IPS DF 19.7 (cell line): Measurements from ENCODE around the gene MUC3A.
A peak's percentile ranks its signal among the peaks of the same experiment; 100 is the strongest.

Experiments
- DNase-seq: peaks from one replicate; pipeline ENCODE4 v3.0.0-alpha.2; 2013; ENCODE audit warnings: low read depth, low spot score

MUC3A gene

DNA sequence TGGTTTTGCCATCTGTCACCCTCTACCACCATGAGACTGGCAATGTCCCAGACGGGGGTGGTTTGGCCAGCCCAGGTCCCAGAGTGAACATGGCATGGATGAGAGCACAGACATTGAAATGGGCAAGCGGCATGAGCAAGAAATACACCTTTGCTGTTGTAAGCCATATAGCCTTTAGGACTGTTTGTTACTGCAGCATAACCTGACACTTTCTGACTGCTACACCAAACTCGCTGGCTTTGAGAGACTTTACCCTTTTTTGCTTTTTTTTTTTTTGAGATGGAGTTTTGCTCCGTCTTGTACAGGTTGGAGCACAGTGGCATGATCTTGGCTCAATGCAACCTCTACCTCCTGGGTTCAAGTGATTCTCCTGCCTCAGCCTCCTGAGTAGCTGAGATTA lies 5.2 kb upstream of the MUC3A start:
- no peak for DNase-seq

DNA sequence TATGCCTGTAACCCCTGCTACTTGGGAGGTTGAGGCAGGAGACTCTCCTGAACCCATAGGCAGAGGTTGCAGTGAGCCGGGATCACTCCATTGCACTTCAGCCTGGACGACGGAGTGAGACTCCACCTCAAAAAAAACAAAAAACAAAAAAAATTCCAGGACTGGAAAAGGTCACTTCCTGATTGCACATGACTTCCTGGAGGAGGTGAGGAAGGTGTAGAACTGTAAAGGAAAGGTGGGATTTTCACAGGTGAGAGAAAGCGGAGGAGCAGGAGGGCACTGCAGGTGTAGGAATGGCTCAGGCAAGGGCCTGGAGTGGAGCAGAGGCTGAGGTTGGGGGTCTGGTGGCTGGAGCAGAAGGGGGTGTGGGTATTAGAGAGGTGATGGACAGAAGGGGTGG lies 3.2 kb upstream of the MUC3A start:
- no peak for DNase-seq

DNA sequence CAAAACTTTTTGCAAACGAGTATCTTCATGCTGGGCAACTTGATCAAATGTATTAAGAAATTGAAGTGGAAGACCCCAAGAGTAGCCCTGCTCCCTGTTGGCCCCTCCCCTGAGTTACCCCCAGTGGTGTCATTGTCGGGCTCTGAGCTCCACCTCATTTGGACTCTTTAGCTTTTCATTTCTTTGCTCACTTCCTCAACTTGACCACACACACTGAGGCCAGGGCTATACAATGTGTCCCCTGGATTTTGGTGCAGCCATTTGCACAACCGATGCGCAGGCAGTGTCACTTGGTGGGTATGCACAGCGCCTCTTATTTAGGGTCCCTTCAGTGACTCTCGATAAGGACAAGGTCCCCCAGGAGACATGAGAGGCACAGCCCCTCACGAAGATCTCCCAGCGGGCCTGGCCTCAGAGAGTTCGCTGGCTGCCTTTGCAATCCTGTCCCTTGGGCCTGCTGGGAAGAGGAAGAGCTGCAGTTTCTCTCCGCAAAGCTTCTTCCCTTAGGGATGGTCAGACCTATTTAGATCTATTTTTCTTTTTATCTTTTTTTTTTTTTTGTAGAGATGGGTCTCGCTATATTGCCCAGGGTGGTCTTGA lies 2.5 kb upstream of the MUC3A start:
- no peak for DNase-seq

DNA sequence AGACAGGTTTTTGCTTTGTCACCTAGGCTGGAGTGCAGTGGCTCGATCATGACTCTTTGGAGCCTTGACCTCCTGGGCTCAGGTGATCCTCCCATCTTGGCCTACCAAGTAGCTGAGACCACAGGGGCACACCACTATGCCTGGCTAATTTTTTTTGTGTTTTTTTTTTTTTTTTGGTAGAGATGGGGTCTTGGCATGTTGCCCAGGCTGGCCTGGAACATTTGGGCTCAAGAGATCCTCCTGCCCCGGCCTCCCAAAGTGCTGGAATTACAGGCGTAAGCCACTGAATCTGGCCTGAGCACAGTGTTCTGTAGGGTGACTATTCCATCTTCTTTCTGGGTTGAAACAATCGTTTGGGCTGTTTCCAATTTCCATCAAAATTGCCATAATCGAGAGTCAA lies 1.5 kb upstream of the MUC3A start:
- no peak for DNase-seq

DNA sequence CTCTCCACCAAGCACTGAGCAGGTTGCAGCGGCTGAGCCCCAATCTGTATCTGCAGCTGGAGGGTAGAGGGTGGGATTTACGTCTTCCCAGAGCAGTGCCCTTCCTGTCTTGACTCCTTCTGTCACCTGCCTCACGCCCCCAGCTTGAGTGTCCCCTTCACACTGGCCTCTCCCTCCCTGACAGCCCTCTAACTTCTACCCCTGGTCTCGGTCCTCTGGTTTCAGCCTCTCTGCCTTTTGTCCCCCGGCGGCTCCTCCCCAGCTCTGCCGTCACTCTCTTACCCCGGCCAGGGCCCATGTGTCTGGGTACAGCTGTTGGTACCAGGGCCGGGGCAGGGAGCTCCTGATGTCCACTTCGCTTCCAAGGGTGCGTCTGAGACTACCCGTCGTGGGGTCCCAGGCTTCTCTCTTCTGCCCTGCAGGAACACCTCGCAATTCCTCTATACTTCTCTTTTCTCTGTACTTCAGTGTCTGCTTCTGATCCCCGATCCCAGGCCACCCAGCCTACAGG lies 654 bp downstream of the MUC3A start:
- no peak for DNase-seq

DNA sequence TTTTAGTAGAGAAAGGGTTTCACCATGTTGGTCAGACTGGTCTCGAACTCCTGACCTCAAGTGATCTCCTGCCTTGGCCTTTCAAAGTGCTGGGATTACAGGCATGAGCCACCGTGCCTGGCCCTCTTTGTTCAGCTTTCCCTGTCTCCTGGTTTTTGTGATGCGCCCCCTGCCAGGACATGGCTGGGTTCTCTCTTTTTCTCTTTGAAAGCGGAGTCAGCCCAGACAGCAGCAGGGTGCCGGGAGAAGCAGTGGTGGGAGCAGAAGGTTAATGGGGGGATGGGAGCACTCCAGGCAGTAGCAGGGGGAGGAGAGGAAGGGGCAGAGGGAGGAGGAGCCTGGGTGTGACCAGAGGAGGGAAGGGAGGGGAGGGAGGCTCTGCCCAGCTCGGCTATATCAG lies 1.8 kb downstream of the MUC3A start:
- peak; percentile 96 for DNase-seq

DNA sequence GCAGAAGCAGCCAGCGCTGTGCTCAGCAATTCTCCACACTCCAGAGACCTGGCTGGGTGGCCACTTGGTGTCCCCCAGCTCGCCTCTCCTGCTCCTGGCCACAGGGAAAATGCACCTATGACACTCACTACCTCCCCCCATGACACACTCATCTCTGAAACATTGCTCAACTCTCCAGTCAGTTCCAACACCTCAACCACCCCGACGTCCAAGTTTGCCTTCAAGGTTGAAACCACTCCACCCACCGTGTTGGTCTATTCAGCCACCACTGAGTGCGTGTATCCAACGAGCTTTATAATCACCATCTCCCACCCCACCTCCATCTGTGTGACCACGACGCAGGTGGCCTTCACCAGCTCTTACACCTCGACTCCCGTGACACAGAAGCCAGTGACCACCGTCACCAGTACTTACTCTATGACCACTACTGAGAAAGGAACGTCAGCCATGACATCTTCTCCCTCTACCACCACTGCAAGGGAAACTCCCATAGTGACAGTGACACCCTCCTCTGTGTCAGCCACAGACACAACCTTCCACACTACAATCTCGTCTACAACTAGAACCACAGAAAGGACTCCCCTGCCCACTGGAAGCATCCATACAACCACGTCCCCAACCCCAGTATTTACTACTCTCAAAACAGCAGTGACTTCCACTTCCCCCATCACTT lies 2.7 kb downstream of the MUC3A start:
- DNase-seq, result no peak

DNA sequence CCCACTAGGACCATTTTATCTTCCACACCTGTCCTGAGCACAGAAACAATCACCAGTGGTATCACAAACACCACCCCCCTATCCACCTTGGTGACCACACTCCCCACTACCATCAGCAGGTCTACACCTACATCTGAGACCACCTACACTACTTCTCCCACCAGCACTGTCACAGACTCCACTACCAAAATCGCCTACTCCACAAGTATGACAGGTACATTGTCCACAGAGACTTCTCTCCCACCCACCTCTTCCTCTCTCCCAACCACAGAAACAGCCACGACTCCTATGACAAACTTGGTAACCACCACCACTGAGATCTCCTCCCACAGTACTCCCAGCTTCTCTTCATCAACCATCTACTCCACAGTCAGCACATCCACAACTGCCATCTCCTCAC lies 3.3 kb downstream of the MUC3A start:
- DNase-seq, result no peak

DNA sequence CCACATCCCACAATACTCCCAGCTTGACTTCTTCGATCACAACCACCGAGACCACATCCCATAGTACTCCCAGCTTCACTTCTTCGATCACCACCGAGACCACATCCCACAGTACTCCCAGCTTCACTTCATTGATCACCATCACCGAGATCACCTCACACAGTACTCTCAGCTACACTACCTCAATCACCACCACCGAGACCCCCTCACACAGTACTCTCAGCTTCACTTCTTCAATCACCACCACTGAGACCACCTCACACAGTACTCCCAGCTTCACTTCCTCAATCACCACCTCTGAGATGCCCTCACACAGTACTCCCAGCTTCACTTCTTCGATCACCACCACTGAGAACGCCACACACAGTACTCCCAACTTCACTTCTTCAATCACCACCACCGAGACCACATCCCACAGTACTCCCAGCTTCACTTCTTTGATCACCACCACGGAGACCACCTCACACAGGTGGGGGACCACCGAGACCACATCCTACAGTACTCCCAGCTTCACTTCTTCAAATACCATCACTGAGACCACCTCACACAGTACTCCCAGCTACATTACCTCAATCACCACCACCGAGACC lies 8.6 kb downstream of the MUC3A start:
- DNase-seq, result no peak

DNA sequence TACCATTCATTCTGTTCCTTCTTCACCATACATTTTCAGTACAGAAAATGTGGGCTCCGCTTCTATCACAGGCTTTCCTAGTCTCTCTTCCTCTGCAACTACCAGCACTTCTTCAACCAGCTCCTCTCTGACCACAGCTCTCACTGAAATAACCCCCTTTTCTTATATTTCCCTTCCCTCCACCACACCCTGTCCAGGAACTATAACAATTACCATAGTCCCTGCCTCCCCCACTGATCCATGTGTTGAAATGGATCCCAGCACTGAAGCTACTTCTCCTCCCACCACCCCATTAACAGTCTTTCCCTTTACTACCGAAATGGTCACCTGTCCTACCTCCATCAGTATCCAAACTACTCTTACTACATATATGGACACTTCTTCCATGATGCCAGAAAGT lies 10.6 kb downstream of the MUC3A start:
- no peak for DNase-seq

DNA sequence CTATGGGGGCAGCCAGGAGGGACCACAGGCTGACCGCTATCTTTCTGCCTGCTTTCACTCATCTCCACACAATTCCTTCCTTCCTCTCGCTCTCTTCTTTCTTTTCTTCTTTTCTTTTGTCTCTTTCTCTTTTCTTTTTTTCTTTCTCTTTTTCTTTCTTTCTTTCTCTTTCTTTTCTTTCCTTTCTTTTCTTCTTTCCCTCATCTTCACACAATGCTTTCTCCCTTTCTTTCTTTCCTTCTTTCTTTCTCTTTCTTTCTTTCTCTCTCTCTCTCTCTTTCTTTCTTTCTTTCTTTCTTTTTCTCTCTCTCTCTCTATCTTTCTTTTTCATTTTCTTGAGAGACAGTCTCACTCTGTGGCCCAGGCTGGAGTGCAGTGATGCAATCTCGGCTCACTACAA lies 13.2 kb downstream of the MUC3A start:
- no peak for DNase-seq

DNA sequence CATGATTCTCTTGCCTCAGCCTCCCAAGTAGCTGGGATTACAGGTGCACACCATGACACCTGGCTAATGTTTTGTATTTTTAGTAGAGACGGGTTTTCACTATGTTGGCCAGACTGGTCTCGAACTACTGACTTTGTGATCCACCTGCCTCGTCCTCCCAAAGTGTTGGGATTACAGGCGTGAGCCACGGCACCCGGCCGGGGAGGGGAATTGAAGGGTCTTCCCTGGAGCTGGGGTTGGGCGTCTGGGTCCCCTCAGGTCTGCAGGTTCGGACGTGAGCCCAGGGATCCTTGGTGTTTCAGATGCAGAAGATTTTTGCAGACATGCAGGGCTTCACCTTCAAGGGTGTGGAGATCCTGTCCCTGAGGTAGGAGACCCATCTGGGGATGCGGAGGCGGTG lies 14.1 kb downstream of the MUC3A start:
- no peak for DNase-seq

DNA sequence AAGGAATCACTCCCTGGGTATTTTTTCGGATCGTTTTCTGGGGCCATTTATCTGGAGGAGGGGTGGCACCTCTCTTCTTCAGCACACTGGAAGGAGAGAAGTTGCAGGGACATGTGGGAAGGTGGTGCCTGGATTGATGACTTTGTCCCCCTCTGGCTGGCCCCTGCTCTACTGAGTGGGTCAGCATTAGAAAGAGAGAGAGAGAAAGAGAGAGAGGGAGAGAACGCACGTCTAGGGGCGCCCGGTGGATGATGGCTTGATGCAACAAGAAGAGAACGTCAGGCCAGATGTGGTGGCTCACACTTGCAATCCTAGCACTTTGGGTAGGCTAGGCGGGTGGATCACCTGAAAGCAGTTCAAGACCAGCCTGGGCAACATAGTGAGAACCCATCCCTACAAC lies 14.5 kb downstream of the MUC3A start:
- DNase-seq, result no peak

DNA sequence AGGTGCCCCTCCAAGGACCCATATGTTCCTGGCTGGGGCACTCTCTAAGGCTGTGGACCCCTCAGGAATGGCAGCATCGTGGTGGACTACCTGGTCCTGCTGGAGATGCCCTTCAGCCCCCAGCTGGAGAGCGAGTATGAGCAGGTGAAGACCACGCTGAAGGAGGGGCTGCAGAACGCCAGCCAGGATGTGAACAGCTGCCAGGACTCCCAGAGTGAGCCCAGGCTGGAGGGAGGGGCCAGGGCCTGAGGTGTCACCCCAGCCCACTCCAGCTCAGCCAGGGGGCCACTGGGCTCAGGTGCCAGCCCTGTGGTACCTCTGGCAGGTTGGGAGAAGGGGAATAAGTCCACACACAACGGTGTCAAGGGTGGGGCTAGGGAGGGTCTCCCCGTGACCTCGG lies 15.3 kb downstream of the MUC3A start:
- DNase-seq, result no peak

DNA sequence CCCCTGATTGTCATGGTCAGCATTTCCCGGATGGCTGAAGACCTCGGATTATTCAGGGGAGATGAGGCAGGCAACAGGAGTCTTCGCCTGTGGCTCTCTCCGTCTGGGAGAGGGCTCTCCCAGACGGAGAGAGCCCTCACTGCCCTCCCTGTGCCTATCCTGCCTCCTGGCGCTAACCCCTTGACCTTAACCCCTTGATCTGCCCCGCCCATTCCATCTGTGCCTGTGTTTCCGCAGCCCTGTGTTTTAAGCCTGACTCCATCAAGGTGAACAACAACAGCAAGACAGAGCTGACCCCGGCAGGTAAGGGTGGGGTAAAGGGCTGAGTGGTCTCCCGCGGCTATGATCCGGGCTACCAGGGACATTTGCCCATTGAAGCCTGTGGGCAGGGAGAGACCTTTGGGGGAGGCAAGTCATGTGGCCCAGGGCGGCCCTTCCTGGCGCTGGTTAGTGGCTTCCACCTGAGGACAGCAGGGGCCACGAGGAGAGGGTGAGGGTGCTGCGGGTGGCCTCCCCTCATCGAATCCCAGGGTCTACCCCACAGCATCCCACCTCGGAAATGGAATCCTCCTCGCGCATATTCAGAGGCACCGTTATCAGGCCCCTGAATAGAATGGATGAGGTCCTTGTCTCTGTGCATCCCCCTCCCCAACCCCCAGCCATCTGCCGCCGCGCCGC lies 15.8 kb downstream of the MUC3A start:
- no peak for DNase-seq

DNA sequence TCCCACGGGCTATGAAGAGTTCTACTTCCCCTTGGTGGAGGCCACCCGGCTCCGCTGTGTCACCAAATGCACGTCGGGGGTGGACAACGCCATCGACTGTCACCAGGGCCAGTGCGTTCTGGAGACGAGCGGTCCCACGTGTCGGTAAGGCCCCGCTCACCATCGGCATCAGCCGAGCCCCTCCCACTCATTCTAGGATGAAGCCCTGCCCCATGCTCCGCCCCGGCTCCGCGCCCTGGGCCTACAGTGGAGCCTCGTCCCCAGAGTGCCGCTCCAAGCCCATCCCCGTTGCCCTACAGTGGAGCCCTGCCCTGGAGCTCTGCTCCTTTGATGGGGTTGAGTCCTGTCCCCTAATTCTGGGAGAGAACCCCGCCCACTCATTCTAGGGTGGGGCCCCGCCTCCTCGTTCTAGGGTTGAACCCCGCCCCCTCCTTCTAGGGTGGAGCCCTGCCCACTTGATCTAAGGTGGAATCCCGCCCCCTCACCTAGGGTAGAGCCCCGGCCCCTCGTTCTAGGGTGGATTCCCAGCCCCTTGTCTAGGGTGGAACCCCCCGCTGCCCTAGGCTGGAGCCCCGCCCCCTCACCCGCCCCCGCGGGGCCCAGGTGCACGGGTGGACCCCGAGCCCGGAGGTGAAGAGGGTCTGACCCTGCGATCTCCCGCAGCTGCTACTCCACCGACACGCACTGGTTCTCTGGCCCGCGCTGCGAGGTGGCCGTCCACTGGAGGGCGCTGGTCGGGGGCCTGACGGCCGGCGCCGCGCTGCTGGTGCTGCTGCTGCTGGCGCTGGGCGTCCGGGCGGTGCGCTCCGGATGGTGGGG lies 16.6 kb downstream of the MUC3A start:
- peak; percentile 88 for DNase-seq

DNA sequence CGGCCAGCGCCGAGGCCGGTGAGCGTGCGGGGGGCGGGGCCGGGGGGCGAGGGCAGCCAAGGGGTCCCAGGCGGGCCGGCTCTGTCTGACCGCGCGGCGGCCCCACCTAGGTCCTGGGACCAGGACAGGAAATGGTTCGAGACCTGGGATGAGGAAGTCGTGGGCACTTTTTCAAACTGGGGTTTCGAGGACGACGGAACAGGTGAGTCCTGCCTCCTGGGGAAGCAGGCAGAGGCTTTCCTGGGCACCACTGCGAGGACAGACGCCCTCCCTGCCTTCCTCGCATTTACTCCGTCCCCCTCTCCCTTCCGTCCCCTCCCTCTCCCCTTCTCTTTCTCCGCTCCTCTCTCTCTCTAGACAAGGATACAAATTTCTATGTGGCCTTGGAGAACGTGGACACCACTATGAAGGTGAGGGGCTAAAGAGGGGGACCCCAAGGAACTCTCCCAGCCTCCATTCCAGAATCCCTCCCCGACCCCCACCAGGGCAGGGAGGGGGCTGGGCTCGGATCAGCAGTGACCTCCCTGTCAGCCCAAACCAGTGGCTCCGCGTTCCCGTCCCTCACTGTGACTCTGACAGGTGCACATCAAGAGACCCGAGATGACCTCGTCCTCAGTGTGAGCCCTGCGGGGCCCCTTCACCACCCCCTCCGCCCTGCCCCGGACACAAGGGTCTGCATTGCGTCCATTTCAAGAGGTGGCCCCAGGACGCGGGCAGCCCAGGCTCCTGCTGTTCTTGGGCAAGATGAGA lies 17.4 kb downstream of the MUC3A start:
- no peak for DNase-seq

DNA sequence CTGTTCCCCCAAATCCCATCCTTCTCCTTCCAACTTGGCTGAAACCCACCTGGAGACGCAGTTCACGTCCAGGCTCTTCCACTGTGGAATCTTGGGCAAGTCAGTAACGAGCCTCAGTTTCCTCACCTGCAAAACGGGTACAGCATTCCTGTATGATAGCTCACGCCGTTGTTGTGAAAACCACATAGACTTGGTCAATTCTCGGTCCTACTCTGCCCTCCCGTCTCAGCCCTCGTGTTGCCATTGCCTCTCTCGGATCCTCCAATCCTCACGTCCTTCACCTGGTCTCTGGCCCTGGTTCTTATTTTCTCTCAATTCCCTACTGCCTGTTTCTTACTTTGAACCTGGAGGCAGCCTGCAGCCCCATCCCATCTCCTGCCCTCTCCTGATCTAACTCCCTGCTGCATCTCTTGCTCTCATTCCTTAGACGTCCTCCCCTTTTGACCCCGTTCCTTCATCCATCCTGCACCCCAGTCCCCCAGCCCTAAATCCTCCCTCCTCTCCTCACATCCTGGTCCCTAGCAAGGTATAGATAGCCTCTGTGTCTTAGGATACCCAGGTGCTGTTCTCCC lies 18.0 kb downstream of the MUC3A start:
- DNase-seq, result no peak

DNA sequence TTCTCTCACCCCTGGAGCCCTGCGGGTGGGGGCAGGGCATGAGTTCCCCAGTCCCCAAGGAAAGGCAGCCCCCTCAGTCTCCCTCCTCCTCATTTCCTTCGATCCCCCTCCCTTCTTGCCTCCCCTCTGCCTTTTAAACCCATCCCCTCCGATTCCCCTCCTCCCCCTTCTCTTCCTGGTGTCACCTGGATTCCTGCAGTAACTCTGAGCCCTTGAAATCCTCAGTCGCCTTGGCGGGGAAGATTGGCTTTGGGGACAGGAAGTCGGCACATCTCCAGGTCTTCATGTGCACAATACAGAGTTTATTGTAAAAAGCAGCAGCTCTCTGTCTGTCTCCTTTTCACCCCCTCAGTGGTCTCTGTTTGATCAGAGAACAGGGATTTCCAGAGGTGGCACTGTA lies 18.7 kb downstream of the MUC3A start:
- no peak for DNase-seq

DNA sequence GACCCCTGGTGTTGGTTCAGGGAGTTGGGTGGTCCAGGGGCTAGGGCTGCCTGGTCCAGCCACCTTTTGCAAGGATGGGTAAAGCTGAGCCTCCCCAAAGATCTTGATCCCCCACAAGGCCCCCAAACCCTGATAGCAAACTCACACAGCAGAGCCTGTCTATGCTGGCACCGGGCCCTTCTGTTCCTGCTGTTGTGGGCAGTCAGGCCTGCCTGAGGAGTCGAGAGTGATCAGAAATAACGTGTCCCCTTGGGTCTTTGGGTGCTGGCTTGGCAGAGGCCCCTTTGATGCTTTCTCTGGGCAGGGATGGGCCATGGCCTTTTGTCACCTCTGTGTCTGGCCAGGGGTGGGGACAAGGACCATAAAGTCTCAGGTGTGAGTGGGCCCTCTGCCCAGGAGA lies 19.3 kb downstream of the MUC3A start:
- DNase-seq, result no peak
